SU-DHL-6 (cell line): Measurements from ENCODE around the gene FAS.

Source experiments
- EZH2phosphoT487 ChIP-seq: fragments of 200-600 bp; sonication (generic), shearing (Covaris generic); conservative IDR thresholded peaks from 2 replicates; pipeline ENCODE4 v1.6.1; 2018; ENCODE audit warnings: mild to moderate bottlenecking, antibody characterized with exemption, low read length, moderate library complexity, mixed read lengths
- TF ChIP-seq, protein P1 (sequence below): fragments of 200-600 bp; sonication (generic); IDR thresholded peaks from one replicate; pipeline ENCODE4 v1.5.1; 2017; ENCODE audit warnings: antibody characterized with exemption, mild to moderate bottlenecking, low read length, moderate library complexity; ENCODE audit not compliant: insufficient read depth, poor library complexity, severe bottlenecking

DNA sequence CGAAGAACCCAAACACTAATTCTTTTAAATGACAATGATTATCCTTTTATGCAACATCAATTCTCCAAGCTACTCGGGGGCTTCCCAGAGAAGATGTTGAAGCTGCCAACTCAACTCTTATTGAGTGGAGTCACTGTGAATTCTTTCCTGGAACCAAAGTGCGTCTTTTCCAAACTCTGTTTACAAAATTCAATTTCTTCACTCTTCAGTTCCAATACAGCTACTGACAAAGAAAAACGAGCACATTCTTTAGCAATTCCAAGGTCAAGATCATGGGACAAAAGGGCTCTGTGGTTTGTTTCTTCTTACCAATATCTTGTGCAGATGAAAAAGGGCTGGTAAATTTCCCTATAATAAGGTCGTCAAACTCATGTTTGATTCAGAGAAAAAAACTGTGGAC, 74.2 kb downstream of the FAS start:
- TF ChIP-seq, protein P1, sequence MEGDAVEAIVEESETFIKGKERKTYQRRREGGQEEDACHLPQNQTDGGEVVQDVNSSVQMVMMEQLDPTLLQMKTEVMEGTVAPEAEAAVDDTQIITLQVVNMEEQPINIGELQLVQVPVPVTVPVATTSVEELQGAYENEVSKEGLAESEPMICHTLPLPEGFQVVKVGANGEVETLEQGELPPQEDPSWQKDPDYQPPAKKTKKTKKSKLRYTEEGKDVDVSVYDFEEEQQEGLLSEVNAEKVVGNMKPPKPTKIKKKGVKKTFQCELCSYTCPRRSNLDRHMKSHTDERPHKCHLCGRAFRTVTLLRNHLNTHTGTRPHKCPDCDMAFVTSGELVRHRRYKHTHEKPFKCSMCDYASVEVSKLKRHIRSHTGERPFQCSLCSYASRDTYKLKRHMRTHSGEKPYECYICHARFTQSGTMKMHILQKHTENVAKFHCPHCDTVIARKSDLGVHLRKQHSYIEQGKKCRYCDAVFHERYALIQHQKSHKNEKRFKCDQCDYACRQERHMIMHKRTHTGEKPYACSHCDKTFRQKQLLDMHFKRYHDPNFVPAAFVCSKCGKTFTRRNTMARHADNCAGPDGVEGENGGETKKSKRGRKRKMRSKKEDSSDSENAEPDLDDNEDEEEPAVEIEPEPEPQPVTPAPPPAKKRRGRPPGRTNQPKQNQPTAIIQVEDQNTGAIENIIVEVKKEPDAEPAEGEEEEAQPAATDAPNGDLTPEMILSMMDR: no peak
- no peak for TF ChIP-seq EZH2phosphoT487
